Measurements from ENCODE around the gene GATAD1. TPM values are rescaled to one million over a fixed set of nuclear protein-coding genes. Genes with fewer than 3 reads are reported as not detected.

Gene GATAD1
- total and polyA plus RNA-seq, 2 of the 13 experiments (the other 11 are each of a cell fraction or from before 2014, with no cell fraction given) = 20.6 to 42.1 TPM

DNA sequence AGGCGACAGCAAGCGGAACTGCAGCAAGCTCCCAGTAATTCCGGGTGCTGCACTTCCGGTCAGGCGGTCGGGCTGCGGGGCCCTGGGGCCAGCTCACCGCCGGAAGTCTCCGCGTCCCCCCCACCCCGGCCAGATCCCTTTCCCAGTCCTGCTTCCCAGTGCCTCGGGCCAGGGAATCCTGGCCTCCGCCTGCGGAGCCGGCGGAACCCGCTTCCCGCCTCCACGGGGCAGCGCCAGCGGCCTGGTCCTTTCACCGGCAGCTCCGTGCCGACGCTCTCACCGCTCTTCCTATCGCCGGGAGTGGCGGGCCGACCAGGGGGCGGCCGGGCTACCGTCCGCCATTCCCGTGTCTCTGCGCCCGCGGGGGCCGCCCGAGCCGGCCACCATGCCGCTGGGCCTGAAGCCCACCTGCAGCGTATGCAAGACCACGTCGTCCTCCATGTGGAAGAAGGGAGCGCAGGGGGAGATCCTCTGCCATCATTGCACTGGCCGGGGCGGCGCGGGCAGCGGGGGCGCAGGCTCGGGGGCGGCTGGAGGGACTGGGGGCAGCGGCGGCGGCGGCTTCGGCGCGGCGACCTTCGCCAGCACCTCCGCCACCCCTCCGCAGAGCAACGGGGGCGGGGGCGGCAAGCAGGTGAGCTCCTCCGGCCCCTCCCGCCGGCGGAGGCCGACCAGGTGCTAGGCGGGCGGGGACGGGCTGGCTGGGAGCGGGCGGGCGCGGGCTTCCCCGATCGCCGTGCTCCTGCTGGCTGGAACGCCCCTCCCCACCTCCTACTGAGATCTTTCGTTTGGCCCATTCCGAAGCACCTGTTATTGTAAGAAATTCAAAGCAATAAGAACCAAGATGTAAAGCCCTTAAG is at the start of gene GATAD1 (continued):
- TF ChIP-seq, protein P1, sequence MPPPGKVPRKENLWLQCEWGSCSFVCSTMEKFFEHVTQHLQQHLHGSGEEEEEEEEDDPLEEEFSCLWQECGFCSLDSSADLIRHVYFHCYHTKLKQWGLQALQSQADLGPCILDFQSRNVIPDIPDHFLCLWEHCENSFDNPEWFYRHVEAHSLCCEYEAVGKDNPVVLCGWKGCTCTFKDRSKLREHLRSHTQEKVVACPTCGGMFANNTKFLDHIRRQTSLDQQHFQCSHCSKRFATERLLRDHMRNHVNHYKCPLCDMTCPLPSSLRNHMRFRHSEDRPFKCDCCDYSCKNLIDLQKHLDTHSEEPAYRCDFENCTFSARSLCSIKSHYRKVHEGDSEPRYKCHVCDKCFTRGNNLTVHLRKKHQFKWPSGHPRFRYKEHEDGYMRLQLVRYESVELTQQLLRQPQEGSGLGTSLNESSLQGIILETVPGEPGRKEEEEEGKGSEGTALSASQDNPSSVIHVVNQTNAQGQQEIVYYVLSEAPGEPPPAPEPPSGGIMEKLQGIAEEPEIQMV (CRISPR knock-in tag; IDR thresholded peaks at IDR 0.05; ENCODE audit: low read depth) = peak; percentile 29; the same call in 1 of the 2 replicates
- TF ChIP-seq, protein P2, sequence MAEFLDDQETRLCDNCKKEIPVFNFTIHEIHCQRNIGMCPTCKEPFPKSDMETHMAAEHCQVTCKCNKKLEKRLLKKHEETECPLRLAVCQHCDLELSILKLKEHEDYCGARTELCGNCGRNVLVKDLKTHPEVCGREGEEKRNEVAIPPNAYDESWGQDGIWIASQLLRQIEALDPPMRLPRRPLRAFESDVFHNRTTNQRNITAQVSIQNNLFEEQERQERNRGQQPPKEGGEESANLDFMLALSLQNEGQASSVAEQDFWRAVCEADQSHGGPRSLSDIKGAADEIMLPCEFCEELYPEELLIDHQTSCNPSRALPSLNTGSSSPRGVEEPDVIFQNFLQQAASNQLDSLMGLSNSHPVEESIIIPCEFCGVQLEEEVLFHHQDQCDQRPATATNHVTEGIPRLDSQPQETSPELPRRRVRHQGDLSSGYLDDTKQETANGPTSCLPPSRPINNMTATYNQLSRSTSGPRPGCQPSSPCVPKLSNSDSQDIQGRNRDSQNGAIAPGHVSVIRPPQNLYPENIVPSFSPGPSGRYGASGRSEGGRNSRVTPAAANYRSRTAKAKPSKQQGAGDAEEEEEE (CRISPR knock-in tag; IDR thresholded peaks at IDR 0.05; ENCODE audit: borderline replicate concordance) = no peak
- peak; percentile 95 for TF ChIP-seq POLR2G (IDR thresholded peaks at IDR 0.05; ENCODE audit: low read depth, low read length)
- TF ChIP-seq ZNF17 (CRISPR knock-in tag; IDR thresholded peaks at IDR 0.05) = no peak
- TF ChIP-seq ZC3H13 (CRISPR knock-in tag; IDR thresholded peaks at IDR 0.05) = no peak
- TF ChIP-seq ZNF234 (CRISPR knock-in tag; conservative IDR thresholded peaks at IDR 0.05) = no peak; the same call in 1 of the 2 replicates
- TF ChIP-seq, protein P3, sequence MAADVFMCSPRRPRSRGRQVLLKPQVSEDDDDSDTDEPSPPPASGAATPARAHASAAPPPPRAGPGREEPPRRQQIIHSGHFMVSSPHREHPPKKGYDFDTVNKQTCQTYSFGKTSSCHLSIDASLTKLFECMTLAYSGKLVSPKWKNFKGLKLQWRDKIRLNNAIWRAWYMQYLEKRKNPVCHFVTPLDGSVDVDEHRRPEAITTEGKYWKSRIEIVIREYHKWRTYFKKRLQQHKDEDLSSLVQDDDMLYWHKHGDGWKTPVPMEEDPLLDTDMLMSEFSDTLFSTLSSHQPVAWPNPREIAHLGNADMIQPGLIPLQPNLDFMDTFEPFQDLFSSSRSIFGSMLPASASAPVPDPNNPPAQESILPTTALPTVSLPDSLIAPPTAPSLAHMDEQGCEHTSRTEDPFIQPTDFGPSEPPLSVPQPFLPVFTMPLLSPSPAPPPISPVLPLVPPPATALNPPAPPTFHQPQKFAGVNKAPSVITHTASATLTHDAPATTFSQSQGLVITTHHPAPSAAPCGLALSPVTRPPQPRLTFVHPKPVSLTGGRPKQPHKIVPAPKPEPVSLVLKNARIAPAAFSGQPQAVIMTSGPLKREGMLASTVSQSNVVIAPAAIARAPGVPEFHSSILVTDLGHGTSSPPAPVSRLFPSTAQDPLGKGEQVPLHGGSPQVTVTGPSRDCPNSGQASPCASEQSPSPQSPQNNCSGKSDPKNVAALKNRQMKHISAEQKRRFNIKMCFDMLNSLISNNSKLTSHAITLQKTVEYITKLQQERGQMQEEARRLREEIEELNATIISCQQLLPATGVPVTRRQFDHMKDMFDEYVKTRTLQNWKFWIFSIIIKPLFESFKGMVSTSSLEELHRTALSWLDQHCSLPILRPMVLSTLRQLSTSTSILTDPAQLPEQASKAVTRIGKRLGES (CRISPR knock-in tag; IDR thresholded peaks at IDR 0.05; ENCODE audit: borderline replicate concordance) = no peak
- TF ChIP-seq ZNF253 (CRISPR knock-in tag; IDR thresholded peaks at IDR 0.05; ENCODE audit: borderline replicate concordance) = peak; percentile 80; the same call in 1 of the 2 replicates
- TF ChIP-seq ZBTB3 (CRISPR knock-in tag; IDR thresholded peaks at IDR 0.05; ENCODE audit: borderline replicate concordance, low read depth) = no peak
- TF ChIP-seq, protein P4, sequence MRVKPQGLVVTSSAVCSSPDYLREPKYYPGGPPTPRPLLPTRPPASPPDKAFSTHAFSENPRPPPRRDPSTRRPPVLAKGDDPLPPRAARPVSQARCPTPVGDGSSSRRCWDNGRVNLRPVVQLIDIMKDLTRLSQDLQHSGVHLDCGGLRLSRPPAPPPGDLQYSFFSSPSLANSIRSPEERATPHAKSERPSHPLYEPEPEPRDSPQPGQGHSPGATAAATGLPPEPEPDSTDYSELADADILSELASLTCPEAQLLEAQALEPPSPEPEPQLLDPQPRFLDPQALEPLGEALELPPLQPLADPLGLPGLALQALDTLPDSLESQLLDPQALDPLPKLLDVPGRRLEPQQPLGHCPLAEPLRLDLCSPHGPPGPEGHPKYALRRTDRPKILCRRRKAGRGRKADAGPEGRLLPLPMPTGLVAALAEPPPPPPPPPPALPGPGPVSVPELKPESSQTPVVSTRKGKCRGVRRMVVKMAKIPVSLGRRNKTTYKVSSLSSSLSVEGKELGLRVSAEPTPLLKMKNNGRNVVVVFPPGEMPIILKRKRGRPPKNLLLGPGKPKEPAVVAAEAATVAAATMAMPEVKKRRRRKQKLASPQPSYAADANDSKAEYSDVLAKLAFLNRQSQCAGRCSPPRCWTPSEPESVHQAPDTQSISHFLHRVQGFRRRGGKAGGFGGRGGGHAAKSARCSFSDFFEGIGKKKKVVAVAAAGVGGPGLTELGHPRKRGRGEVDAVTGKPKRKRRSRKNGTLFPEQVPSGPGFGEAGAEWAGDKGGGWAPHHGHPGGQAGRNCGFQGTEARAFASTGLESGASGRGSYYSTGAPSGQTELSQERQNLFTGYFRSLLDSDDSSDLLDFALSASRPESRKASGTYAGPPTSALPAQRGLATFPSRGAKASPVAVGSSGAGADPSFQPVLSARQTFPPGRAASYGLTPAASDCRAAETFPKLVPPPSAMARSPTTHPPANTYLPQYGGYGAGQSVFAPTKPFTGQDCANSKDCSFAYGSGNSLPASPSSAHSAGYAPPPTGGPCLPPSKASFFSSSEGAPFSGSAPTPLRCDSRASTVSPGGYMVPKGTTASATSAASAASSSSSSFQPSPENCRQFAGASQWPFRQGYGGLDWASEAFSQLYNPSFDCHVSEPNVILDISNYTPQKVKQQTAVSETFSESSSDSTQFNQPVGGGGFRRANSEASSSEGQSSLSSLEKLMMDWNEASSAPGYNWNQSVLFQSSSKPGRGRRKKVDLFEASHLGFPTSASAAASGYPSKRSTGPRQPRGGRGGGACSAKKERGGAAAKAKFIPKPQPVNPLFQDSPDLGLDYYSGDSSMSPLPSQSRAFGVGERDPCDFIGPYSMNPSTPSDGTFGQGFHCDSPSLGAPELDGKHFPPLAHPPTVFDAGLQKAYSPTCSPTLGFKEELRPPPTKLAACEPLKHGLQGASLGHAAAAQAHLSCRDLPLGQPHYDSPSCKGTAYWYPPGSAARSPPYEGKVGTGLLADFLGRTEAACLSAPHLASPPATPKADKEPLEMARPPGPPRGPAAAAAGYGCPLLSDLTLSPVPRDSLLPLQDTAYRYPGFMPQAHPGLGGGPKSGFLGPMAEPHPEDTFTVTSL (CRISPR knock-in tag; IDR thresholded peaks at IDR 0.05; ENCODE audit: borderline replicate concordance) = no peak
- TF ChIP-seq ZNF205 (CRISPR knock-in tag; IDR thresholded peaks at IDR 0.05) = peak; percentile 67; the same call in 1 of the 2 replicates
- TF ChIP-seq ZSCAN12 (CRISPR knock-in tag; IDR thresholded peaks at IDR 0.05) = peak; percentile 76; the same call in 1 of the 2 replicates
